HG03280 (cell line): ENCODE measurements around the gene APOL3.
"Not testable (repeated sequence)": the region's sequence is repeated elsewhere in the genome, so short reads cannot be mapped to it uniquely, and the experiment has no call there.

Experiments
- ATAC-seq: cut with Tn5 transposase; IDR thresholded peaks from one replicate; pipeline ENCODE4 v1.9.1; 2021; ENCODE audit warnings: mild to moderate bottlenecking, moderate library complexity; ENCODE audit not compliant: unreplicated experiment

The APOL3 gene

GRCh38 chr22:36104435-36104834 lies 56.1 kb downstream of the APOL3 start:
- no peak for ATAC-seq

- ATAC-seq: no peak
Measured at GRCh38 chr22:36103891-36104290, 56.7 kb downstream of the APOL3 start.

DNA sequence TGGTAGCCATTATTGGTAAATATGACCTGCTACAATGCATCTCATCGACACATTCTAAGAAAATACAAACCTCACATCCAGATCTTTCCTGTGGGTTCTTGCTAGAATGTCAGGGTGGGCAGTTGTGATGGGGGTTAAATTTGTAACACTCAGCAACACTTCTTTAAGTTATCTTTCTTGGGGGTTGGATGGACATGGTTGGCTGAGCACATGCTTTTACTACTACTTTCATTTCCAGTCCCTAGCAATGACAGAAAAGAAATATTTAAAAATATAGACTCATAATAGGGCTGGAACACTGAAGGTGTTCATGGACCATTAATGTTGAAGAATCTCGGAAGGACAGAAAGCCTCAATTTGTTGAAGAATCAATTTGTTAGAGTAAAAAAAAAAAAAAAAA lies 57.6 kb downstream of the APOL3 start:
- no peak for ATAC-seq

GRCh38 chr22:36101756-36102155 lies 58.8 kb downstream of the APOL3 start:
- no peak for ATAC-seq

DNA sequence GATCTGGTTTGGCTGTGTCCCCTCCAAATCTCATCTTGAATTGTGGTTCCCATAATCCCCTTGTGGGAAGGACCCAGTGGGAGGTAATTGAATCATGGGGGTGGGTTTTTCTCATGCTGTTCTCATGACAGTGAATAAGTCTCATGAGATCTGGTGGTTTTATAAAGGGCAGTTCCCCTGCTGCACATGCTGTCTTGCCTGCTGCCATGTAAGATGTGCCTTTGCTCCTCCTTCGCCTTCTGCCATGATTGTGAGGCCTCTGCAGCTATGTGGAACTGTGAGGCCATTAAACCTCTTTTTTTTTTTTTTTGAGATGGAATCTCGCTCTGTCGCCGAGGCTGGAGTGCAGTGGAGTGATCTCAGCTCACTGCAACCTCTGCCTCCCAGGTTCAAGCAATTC lies 59.6 kb downstream of the APOL3 start:
- ATAC-seq: not testable (repeated sequence)

DNA sequence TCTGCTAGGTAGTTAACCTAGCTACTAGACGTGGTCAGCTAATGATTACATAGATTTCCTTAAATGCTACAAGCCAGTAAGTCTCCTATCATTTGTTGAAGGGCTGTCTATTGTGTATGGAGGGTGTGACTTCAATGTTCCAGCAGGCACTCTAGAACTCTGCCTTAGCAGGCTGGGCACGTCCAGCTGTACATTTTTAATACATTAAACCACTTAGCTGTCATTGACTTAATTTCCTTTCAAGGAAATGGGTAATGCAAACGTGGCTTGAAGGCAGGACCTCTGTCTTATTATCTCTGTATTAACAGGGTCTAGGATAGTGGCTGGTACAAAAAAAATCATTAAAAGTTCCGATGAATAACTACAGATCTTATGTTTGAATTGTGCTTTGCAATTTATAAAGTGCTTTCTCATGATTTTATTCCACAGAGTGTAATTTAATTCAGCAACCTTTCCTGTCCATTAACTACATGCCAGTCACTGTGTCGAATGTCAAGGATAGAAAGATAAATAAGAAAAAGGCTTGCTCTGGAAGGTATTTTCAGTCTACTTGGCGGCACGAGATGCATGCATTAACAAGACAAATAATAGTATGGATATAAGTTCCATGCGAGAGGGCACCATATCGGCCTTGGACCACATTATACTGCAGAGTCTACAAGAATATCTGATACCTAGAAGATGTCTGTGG lies 60.3 kb downstream of the APOL3 start:
- no peak for ATAC-seq

DNA sequence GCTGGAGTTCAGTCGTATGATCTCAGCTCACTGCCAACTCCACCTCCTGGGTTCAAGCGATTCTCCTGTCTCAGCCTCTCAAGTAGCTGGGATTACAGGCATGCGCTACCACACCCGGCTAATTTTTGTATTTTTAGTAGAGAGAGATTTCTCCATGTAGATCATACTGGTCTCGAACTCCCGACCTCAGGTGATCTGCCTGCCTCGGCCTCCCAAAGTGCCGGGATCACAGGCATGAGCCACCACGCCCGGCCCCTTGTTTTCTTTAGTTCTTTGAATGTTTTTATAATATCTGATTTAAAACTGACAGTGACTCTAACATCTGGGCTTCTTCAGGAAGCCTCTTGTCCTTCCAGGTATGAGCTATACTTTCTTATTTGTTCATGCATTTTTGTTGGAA lies 61.0 kb downstream of the APOL3 start:
- ATAC-seq: not testable (repeated sequence)

GRCh38 chr22:36097880-36098279 lies 62.7 kb downstream of the APOL3 start:
- ATAC-seq: no peak

- ATAC-seq: not testable (repeated sequence)
Measured at GRCh38 chr22:36090772-36091171, 69.8 kb downstream of the APOL3 start.
